Left ventricle myocardium inferior (tissue), 1 donor: ENCODE results near the gene NRXN2. TPM values are rescaled to one million over a fixed set of nuclear protein-coding genes. Genes with fewer than 3 reads are reported as not detected.

Source experiments
- DNase-seq: peaks from one replicate; pipeline ENCODE4 v3.0.0-alpha.2; 2020
- H3K27ac ChIP-seq: fragments of 200-600 bp; replicated peaks from 2 replicates; pipeline ENCODE4 v1.8.0; 2021
- H3K27me3 ChIP-seq: fragments of 200-600 bp; 2 replicates; pipeline ENCODE4 v1.8.0; 2021; ENCODE audit warnings: low read depth
- H3K36me3 ChIP-seq: fragments of 200-600 bp; 2 replicates; pipeline ENCODE4 v1.8.0; 2021
- H3K4me1 ChIP-seq: fragments of 200-600 bp; 2 replicates; pipeline ENCODE4 v1.8.0; 2021
- H3K4me3 ChIP-seq: fragments of 200-600 bp; 2 replicates; pipeline ENCODE4 v1.8.0; 2021; ENCODE audit warnings: mild to moderate bottlenecking, moderate library complexity
- H3K9me3 ChIP-seq: fragments of 200-600 bp; replicated peaks from 2 replicates; pipeline ENCODE4 v1.8.0; 2021
- CTCF ChIP-seq: fragments of 200-600 bp; IDR thresholded peaks from 2 replicates; pipeline ENCODE4 v1.8.0; 2021; ENCODE audit warnings: antibody characterized with exemption, mild to moderate bottlenecking, borderline replicate concordance
- intact Hi-C: fragments of 100-400 bp; cut with micrococcal nuclease; formaldehyde crosslinking; loops from one replicate; pipeline ENCODE4 v1.11.0; 2022
- total RNA-seq: library from RNA; stranded (reverse); fragmentation: NEBNext Ultra II Directional; extraction: Animal tissue kit (Norgen Biotek cat#: 25700); gene quantifications from one replicate; pipeline ENCODE4 v1.2.1, GENCODE V29; 2021
- donor health status: DM: no; HTN: yes; CAD: no; lungs with severe emphysema.

The NRXN2 gene
- total RNA-seq, 1 donor from 2014 or later: 0.71 TPM

- H3K4me1 ChIP-seq: peaks cover 29% of the 10 kb centered on the region
- H3K27me3 ChIP-seq: peaks cover 5% of the 10 kb centered on the region
- H3K36me3 ChIP-seq: no peaks in the 10 kb centered on the region
- H3K9me3 ChIP-seq: no peaks in the 10 kb centered on the region
- intact Hi-C loops: no loop called here
- H3K27ac ChIP-seq: no peak overlapping the region
- no peak for TF ChIP-seq CTCF
- no peak for DNase-seq
- H3K4me3 ChIP-seq: no peak overlapping the region
Measured at GRCh38 chr11:64686466-64687170, 36.4 kb downstream of the NRXN2 start.

- Histone ChIP-seq H3K4me1 (peaks cover 29% of the 10 kb centered on the region), H3K36me3 (no peaks in the 10 kb centered on the region), H3K9me3 (no peaks in the 10 kb centered on the region), H3K27me3 (peaks cover 12% of the 10 kb centered on the region), H3K4me3 (no peak overlapping the region), H3K27ac (no peak overlapping the region)
- no peak for DNase-seq
- intact Hi-C loops: no loop called here
- no peak for TF ChIP-seq CTCF
Measured at GRCh38 chr11:64685536-64685935, 37.5 kb downstream of the NRXN2 start.

GRCh38 chr11:64684357-64684756, 38.6 kb downstream of the NRXN2 start:
- Histone ChIP-seq H3K4me1 (peaks cover 17% of the 10 kb centered on the region), H3K27ac (no peak overlapping the region), H3K27me3 (peaks cover 14% of the 10 kb centered on the region), H3K4me3 (no peak overlapping the region), H3K9me3 (no peaks in the 10 kb centered on the region), H3K36me3 (no peaks in the 10 kb centered on the region)
- intact Hi-C loops: no loop called here
- no peak for DNase-seq
- TF ChIP-seq CTCF: no peak

GRCh38 chr11:64681171-64681570, 41.8 kb downstream of the NRXN2 start:
- Histone ChIP-seq H3K27me3 (peaks cover 41% of the 10 kb centered on the region), H3K4me1 (peaks cover 1% of the 10 kb centered on the region), H3K27ac (no peak overlapping the region), H3K4me3 (no peak overlapping the region), H3K36me3 (no peaks in the 10 kb centered on the region), H3K9me3 (no peaks in the 10 kb centered on the region)
- DNase-seq: no peak
- intact Hi-C loops: no loop called here
- TF ChIP-seq CTCF: no peak

- H3K9me3 ChIP-seq: no peaks in the 10 kb centered on the region
- DNase-seq: no peak
- intact Hi-C loops: no loop called here
- H3K4me1 ChIP-seq: peaks cover 14% of the 10 kb centered on the region
- TF ChIP-seq CTCF: no peak
- peaks cover 46% of the 10 kb centered on the region for H3K27me3 ChIP-seq
- H3K36me3 ChIP-seq: no peaks in the 10 kb centered on the region
- H3K4me3 ChIP-seq: no peak overlapping the region
- no peak overlapping the region for H3K27ac ChIP-seq
Measured at GRCh38 chr11:64679846-64680245, 43.2 kb downstream of the NRXN2 start.
